ENCODE measurements around the gene INTS1.

Gene INTS1

DNA sequence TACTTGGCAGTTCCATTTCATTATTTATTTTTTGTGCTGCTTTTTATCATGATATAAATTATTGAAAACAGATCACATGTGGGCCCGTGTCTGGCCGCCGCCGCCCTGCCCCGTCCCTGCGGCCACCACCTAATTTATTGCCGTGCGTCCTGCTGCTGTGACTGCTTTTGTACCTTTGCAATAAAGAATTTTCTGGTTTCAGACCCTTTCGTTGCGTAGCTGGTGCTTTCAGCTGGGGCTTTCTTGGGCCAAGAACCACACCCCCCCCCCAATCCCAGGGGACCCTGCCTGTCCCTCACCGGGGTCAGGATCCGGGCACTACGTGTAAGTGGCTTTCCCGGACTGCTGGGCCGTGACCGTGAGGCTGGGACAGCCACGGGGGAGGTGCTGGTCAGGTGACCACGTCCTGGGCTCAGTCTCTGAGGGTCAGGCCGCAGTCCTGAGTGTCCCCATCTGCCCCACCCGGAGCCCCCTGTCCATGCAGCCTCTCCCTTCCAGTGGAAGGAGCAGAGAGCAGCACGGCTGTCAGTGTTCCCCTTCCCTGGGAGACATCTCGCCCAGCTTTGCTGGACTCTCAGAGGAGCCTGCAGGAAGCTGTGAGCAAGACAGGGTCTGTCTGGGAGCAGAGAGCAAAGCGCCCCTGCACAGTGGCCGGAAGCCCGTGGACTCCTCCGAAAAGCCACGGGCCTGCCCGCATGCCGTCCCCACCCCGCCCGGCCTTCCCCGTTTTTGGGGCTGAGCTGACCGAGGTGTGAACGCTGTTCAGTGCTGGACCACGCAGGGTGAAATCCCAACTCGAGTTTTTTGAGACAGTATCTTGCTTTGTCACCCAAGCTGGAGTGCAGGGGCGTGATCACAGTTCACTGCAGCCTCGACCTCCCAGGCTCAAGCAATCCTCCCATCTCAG lies 38.9 kb upstream of the INTS1 start:
- DNase-seq: no peak

DNA sequence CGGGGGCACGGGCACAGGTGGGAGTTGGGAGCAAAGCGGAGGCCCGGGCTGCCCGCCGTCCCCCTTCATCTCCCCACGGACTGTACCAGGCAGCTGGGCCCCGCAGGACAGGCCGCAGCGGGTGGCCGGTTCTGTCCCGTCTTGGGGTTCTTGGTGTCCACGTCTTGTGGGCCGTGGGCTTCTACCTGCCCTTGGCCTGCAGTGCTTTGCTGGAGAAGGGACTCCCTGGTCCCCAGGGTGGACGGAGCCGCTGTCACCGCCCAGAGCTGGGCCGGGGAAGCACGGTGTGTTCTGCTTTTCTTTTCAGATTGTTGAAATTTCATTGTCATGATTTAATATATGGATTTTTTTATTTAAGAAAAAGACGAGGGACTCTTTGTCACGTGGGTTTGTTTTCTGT lies 38.1 kb upstream of the INTS1 start:
- no peak for DNase-seq

DNA sequence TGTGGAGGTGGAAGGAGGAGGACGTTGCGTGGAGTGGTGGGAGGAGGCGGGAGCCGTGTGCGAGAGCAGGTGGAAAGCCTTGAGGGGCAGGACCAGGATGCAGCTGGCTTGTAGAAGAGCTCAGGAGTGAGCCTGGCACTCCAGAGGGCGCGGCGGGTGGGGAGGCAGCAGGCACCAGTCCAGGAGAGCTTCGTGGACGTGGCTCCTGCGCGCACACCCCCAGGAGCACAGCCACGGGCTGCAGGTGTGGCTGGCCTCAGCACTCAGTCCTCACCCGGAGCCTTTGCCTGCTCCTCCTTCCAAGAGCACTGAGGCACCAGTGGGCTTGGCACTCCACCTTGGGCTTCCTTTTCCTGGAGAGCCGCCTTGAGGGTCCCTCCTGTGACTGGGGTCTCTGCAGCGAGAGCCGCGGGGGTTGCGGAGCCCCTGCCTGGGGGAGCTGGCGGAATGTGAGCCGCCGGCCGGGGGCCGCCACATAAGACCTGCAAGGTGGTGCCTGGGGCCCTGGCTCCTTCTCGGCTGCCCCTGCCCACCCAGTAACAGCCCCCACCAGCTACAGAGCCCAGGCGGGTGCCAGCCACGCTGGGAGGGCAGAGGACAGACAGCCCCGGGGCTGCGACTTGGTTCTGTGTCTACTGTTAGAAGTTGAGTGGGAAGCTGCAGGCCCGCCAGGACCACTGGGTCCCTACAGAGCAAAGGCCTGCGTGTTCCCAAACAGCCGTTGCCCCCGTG lies 37.4 kb upstream of the INTS1 start:
- no peak for DNase-seq

DNA sequence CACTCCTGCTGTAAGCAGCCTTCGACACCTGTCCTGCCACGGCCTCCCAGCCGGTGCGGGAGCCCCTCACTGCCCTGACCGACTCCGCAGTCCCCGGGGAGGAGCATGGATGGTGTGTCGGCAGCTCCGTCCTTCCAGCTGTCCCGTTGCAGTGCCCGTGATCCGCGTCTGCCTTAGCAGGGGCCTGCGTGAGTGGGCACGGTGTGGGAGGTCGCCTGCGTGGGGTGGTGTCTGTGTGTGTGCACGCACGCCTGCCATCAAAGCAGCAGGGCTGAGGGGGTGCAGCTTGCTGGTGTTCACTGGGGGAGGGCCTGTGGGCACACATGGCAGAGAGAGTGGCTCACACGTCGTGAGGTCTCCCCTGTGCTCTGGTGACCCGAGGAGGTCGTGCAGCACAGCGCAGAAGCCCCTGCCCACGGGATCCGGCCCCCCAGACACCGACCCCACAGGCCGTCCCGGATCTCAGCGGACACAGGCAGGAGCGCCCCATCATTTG lies 36.6 kb upstream of the INTS1 start:
- no peak for DNase-seq

DNA sequence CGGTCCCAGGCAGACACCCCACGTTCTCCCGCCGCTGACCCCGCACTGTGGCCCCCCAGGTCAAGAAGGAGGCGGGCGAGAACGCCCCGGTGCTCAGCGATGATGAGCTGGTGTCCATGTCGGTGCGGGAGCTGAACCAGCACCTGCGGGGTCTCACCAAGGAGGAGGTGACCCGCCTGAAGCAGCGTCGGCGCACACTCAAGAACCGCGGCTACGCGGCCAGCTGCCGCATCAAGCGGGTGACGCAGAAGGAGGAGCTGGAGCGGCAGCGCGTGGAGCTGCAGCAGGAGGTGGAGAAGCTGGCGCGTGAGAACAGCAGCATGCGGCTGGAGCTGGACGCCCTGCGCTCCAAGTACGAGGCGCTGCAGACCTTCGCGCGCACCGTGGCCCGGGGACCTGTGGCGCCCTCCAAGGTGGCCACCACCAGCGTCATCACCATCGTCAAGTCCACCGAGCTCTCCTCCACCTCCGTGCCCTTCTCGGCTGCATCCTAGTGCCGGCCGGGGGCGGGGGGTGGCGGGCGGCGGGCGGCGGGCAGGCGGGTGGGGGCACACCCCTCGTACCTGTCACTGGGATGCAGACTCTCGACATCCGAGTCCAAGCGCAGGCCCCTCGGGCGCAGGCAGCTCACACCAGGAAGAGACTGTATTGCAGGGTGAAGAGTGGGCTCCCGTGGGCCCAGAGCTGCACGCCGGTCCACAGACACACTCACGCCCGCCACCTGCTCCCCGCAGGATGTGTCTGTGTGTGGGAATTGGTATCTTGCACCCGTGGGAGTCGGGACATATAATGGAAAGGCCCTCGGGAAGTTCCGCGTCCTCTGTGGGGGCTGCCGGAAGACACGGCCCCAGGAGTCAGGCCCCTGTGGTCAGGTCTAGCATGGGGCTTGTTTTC lies 35.9 kb upstream of the INTS1 start:
- no peak for DNase-seq

DNA sequence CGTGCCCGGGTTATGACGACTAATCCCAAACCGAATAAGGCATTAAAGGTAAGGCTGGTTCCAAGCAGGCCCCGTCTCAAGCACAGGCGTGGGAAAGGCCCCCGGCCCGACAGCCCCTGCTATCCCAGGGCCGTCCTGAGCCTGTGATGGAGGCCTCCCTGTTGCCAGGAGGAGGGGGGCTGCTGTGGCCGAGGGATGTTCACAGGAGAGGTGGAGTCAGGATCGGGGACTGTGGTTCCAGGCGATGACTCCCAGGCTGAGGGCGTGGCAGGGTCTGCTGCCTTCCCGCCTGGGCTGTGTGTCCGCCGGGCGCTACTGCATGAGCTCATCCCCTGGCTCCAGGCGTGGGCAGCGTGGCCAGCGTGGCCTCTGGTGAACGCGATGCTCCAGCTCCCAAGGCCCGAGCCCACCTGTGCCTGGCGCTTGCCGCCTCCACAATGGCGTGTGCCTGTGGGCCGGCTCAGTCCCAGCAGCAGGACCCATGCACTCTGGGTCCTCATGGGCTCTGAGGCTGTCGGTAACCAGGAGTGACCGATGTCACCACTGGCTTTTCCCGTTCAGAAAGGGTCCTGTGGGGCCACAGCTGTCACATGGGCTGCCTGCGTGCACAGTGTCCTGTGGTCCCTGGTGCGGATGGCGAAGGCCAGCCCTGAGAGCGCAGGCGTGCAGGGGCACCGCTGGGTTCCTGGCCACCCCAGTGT lies 35.1 kb upstream of the INTS1 start:
- DNase-seq: no peak

DNA sequence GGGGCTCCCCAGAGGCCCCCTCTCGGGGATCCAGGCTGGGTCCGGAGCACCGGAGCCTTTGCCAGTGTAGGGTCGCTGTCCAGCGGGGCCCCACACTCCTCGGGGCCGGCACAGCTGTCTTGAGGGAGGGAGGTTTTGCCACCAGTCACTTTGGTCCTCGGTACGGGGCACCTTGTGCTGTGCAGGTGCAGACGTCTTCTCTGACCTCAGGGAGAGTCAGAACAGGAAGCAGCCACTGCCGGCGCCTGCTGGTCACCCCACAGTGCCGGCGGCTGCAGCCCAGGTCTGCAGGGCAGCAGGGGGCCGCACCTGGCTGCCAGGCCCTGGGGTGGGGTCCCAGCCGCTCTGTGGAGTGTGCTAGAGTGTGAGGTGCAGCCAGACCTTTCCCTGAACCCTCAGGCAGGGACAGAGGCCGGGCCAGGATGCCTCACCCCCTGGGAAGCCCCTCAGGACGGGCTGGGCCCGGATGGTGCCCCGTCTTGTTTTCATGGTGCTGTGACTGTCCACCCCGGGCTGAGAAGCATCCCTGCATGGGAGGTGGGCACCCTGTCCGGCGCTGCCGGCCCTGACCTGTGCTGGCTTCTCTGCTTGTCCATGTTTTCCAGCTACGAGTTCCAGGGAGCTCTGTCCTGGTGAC lies 34.5 kb upstream of the INTS1 start:
- DNase-seq: no peak

- DNase-seq: no peak
Observed at GRCh38 chr7:1537535-1538412, 33.6 kb upstream of the INTS1 start.

- no peak for DNase-seq
Observed at GRCh38 chr7:1536743-1537534, 32.8 kb upstream of the INTS1 start.

GRCh38 chr7:1536455-1536742 lies 32.2 kb upstream of the INTS1 start:
- no peak for DNase-seq

DNA sequence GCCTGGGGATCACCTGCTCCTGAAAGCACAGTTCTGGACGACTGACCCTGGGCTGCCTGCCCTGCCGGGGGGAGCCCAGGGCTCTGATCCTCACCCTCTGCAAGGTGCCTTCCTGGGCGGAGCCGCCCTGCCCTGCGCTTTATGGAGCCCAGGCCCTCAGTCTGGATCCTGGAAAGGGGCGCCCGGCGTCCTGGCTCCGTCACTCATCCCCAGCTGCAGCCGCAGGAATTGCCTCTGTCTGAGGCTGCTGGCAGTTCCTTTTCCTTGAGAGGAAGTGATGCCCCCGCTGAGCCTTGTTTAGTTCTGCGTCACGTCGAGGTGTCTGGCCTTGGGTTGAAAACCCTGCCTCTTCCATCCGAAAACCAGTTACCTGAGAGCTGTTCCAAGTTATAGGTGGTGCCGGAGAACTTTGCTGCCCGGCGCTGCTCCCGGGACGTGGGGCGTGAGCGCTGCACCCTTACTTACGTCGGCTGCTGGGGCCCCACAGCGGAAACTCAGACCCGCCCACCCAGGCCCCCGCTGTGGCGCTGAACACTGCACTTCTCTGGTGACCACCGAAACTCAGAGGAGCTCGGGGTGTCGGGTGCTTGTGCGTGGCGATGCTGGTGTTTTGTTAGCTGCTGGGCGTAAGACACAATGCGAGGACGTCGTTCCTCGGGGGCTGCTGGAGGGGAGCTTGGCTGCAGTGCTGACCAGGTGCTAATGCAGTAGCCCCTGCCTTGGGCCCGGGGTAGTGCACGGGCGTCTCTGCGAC lies 31.7 kb upstream of the INTS1 start:
- no peak for DNase-seq

DNA sequence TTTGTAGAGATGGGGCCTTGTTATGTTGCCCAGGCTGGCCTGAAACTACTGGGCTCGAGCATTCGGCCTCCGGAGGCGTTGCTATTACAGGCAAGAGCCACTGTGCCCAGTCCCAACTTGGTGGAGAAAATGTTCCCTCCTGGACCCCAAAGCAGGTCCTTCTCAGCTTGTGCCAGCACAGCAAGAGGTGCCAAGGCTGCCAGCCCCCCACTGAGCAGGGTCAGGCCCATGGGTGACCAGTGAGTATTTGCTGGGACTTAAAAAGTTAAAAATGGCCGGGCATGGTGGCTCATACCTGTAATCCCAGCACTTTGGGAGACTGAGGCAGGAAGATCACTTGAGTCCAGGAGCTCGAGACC lies 30.9 kb upstream of the INTS1 start:
- DNase-seq: no peak

DNA sequence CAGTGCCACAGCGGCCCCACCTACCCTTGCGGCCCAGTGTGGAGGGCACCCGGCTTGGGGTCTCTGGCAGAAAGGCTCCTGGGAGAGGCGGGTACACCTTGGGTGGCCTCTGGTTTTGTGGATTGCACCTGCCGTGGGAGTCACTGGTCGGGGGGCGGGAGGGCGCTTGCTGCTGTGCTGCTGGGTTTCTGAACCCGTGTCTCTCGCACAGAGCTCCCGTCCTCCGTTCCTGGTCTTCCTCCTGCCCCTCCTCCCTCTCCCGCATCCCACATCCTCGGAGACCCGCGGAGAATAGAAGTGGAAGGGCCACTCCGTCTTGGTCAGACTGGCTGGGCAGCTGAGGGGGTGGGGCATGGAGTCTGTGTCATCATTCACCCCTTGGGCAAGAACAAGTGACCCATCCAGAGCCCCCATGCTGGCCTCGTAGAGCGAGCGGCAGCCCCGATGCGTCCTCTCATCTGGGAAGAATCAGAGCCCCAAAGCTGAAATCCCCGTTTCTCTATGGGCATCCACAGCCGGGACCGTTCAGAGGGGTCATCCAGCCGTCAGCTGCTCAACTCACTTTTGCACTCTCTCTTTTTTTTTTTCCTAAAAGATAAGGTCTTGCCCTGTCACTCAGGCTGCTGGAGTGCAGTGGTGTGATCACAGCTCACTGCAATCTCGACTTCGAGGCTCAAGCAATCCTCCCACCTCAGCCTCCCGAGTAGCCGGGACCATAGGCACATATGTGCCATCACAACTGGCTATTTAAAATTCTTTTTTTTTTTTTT lies 30.3 kb upstream of the INTS1 start:
- DNase-seq: no peak

- DNase-seq: no peak
Observed at GRCh38 chr7:1533547-1534329, 29.5 kb upstream of the INTS1 start.

- DNase-seq: no peak
Observed at GRCh38 chr7:1533255-1533546, 29.0 kb upstream of the INTS1 start.

DNA sequence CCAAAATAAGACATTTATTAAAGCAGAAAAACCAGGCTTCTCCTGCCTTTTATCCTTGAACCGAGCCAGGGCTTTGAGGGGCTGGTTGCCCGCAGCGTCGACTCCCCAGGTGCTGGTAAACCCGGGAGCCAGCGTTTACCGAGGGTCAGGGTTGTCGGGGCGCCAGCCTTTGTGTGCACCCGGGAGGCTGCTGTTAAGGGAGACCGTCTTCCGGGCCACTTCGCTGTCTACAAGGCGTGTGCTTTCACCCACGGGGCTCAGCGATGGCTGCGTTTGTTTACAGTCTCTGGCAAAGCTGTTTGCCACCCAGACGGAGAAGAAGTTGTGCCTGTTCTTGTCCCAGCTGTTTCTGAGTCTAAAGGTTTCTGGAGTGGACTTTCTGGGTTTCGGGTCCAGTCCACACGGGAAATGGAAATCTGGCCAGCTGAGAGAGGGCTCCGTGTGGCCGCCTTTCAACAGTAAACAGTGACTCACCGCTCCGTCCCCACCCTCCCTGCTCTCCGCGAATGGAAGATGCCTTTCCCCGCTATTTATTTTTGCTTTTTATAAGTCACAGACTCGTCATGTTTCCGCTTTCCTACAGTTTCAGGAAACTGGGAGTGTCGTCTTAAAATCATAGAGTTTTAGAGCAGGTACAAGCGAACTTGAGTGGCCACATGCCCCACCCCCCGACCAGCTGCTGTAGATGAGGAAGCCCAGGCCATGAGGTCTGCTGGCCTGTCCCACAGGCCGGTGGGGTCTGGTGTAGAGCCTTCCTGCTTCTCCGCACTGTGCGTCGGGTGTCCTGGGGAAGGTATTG lies 28.5 kb upstream of the INTS1 start:
- peak; percentile 84 for DNase-seq

DNA sequence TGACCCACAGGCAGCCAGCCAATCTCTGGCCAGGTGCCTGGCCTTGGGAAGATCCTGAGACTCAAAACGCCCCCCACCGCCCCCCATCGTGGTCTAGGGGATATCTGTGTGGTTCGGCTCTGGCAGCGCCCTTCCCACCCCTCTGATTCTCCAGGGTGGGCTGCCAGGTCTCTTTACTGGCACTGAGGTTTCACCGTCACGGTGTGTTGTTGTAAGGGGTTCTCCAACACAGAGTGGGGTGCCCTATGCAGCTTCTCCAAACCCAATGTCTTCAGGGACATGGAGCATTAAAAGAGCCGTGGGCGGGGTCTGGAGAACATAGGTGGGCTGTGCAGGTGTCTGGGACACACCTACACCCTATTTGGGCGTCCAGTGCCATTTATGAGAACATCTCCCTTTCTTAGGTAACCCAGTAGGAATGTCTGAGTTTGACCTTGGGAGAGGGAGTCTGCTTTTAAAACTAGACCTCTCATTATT lies 27.8 kb upstream of the INTS1 start:
- no peak for DNase-seq

Measured in GF-D8 (cell line).